Stomach (tissue), 4 donors: ENCODE data around the gene BET1L.
"Not testable (repeated sequence)": the region's sequence is repeated elsewhere in the genome, so short reads cannot be mapped to it uniquely, and the experiment has no call there.

ENCODE experiments used
- EP300 ChIP-seq: sonication (generic); formaldehyde crosslinking; IDR thresholded peaks from one replicate; pipeline ENCODE4 v1.6.1; 2017; ENCODE audit warnings: antibody characterized with exemption
- TF ChIP-seq, protein P1 (sequence below), 7 experiments: fragments of 450-650 bp in 4 of 7; fragments of 200-600 bp in 3 of 7; sonication (generic) in 3 of 7; IDR thresholded peaks; one replicate each; pipeline ENCODE4 v1.5.1; 2016 to 2019; ENCODE audit warnings: antibody characterized with exemption in 7 of 7, control low read depth in 2 of 7, mild to moderate bottlenecking in 1 of 7

DNA sequence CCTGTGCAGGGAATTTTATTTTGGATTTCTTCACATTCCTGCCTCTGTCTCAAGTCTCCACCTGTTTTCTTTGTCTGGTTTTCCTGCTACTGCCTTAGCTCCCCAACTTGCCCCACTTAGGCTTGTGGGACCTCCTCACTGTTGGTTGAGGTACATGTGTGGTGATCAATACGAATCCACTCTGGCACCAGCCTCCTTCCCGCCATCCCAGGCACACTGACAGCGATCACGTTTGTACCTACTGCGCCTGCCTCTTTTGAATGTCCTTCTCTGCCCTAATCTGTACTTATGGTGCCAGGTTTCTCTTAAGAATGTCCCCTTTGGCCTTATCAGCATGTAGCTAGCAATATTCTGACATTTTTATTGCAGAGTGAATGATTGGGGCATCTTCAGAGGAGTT is 16.7 kb downstream of the BET1L start:
- TF ChIP-seq, protein P1, sequence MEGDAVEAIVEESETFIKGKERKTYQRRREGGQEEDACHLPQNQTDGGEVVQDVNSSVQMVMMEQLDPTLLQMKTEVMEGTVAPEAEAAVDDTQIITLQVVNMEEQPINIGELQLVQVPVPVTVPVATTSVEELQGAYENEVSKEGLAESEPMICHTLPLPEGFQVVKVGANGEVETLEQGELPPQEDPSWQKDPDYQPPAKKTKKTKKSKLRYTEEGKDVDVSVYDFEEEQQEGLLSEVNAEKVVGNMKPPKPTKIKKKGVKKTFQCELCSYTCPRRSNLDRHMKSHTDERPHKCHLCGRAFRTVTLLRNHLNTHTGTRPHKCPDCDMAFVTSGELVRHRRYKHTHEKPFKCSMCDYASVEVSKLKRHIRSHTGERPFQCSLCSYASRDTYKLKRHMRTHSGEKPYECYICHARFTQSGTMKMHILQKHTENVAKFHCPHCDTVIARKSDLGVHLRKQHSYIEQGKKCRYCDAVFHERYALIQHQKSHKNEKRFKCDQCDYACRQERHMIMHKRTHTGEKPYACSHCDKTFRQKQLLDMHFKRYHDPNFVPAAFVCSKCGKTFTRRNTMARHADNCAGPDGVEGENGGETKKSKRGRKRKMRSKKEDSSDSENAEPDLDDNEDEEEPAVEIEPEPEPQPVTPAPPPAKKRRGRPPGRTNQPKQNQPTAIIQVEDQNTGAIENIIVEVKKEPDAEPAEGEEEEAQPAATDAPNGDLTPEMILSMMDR (IDR thresholded peaks at IDR 0.05), result not testable (repeated sequence)
- not testable (repeated sequence) for TF ChIP-seq EP300
